Daoy (cell line): Measurements from ENCODE around the gene USP28. TPM values are rescaled to one million over a fixed set of nuclear protein-coding genes. Genes with fewer than 3 reads are reported as not detected.
A peak's percentile ranks its signal among the peaks of the same experiment; 100 is the strongest.
"Not testable (repeated sequence)": the region's sequence is repeated elsewhere in the genome, so short reads cannot be mapped to it uniquely, and the experiment has no call there.

Source experiments
- DNase-seq: peaks from one replicate; pipeline ENCODE4 v3.0.0-alpha.2; 2015; ENCODE audit warnings: low read depth
- total RNA-seq: library from RNA; depleted of rRNA; stranded (reverse); fragments of >200 nt; shearing (Covaris generic); gene quantifications from 2 replicates; pipeline ENCODE4 v1.2.3, GENCODE V29; 2014; rRNA removed

Gene USP28
- total RNA-seq, 1 experiment from 2014 or later = 29.7 TPM

- DNase-seq = peak; percentile 98
Measured at GRCh38 chr11:113773416-113774173, 101.8 kb downstream of the USP28 start, which contains the start of gene ZW10. ZW10 (minus strand) TSS chr11:113773692; CDS start chr11:113773666, 26 bp downstream.

DNA sequence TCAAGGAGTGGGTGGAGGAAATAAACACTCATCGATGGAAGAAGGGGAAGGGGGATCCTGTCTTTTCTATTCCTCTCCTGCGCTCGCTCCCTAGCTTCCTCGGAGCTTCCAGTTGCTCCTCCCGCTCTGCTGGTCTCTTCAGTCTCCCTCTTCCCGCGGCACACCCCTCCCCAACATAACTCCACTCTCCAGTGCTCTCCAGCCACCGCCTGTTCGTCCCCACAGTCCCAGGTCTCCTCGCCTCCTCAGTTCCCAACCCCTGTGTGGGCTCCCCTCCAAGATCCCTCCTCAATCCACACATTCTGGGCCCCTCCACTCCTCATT lies 102.3 kb downstream of the USP28 start:
- peak; percentile 16 for DNase-seq

- DNase-seq = no peak
Measured at GRCh38 chr11:113771964-113772363, 103.4 kb downstream of the USP28 start.

DNA sequence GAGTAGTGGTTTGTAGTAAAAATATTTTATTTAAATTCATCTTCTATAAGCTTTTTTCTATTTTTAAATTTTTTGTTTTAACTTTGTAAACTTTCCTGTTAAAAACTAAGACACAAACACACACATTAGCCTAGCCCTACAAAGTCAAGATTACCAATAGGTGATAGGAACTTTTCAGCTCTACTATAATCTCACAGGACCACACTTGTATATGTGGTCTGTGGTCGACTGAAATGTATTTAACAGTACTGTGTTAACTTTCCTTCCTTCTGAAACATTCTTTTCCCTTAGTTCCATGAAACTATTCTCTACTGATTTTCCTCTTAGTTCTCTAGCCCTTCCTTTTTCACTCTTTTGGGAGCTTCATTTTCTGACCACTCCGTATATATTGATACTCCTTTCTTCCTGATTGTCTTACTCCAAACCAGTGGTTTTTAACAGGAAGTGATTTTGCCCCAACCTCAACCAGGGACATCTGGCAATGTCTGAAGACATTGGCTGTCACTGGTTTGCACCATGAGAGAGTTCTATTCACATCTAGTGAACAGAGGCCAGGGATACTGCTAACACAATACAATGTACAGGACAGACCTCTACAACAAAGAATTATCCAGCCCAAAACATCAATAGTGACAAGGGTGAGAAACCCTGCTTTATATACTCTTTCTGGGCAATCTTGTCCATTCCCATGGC lies 110.7 kb downstream of the USP28 start:
- DNase-seq = no peak

GRCh38 chr11:113763040-113763439 lies 112.3 kb downstream of the USP28 start:
- DNase-seq = not testable (repeated sequence)

GRCh38 chr11:113760241-113760640 lies 115.1 kb downstream of the USP28 start:
- DNase-seq = no peak

DNA sequence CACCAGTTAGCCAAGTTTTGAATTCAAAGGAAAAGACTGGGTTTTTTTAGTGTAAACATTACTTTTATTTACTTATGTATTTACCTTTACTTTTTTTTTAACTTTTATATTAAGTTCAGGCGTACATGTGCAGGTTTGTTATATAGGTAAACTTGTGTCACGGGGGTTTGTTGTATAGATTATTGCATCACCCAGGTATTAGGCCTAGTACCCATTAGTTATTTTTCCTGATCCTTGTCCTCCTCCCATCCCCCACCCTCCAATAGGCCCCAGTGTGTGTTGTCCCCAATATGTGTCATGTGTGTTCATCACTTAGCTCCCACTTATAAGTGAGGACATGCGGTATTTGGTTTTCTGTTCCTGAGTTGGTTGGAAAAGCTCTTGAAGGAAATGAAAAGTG lies 122.4 kb downstream of the USP28 start:
- DNase-seq = no peak

Other genes with a start within 250 kb of the USP28 start
- 0.69 TPM in 1 of 2 replicates, not detected in the other for gene TMPRSS5, start 169.3 kb downstream of the USP28 start, total RNA-seq
- gene ZW10, start 101.9 kb downstream of the USP28 start, total RNA-seq = 31.9 and 34.6 TPM in 2 replicates
- gene CLDN25, start 95.8 kb downstream of the USP28 start, total RNA-seq = not detected in 2 replicates
- not detected in 2 replicates for gene HTR3B, start 29.2 kb upstream of the USP28 start, total RNA-seq
- not detected in 2 replicates for gene HTR3A, start 99.5 kb upstream of the USP28 start, total RNA-seq
- gene ZBTB16, start 184.1 kb upstream of the USP28 start, total RNA-seq = not detected in 2 replicates